ENCODE data around the gene MAP7D3. TPM values are rescaled to one million over a fixed set of nuclear protein-coding genes. Genes with fewer than 3 reads are reported as not detected.
"Not testable (repeated sequence)": the region's sequence is repeated elsewhere in the genome, so short reads cannot be mapped to it uniquely, and the experiment has no call there.

The MAP7D3 gene, protein sequence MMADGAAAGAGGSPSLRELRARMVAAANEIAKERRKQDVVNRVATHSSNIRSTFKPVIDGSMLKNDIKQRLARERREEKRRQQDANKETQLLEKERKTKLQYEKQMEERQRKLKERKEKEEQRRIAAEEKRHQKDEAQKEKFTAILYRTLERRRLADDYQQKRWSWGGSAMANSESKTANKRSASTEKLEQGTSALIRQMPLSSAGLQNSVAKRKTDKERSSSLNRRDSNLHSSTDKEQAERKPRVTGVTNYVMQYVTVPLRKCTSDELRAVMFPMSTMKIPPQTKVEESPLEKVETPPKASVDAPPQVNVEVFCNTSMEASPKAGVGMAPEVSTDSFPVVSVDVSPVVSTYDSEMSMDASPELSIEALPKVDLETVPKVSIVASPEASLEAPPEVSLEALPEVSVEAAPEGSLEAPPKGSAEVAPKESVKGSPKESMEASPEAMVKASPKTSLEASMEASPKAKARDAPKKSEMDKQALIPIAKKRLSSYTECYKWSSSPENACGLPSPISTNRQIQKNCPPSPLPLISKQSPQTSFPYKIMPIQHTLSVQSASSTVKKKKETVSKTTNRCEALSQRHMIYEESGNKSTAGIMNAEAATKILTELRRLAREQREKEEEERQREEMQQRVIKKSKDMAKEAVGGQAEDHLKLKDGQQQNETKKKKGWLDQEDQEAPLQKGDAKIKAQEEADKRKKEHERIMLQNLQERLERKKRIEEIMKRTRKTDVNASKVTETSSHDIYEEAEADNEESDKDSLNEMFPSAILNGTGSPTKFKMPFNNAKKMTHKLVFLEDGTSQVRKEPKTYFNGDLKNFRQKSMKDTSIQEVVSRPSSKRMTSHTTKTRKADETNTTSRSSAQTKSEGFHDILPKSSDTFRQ
- polyA plus RNA-seq (0.68 and 5.4 TPM in 2 replicates), polyA minus RNA-seq (1.7 and 2.5 TPM in 2 replicates)

DNA sequence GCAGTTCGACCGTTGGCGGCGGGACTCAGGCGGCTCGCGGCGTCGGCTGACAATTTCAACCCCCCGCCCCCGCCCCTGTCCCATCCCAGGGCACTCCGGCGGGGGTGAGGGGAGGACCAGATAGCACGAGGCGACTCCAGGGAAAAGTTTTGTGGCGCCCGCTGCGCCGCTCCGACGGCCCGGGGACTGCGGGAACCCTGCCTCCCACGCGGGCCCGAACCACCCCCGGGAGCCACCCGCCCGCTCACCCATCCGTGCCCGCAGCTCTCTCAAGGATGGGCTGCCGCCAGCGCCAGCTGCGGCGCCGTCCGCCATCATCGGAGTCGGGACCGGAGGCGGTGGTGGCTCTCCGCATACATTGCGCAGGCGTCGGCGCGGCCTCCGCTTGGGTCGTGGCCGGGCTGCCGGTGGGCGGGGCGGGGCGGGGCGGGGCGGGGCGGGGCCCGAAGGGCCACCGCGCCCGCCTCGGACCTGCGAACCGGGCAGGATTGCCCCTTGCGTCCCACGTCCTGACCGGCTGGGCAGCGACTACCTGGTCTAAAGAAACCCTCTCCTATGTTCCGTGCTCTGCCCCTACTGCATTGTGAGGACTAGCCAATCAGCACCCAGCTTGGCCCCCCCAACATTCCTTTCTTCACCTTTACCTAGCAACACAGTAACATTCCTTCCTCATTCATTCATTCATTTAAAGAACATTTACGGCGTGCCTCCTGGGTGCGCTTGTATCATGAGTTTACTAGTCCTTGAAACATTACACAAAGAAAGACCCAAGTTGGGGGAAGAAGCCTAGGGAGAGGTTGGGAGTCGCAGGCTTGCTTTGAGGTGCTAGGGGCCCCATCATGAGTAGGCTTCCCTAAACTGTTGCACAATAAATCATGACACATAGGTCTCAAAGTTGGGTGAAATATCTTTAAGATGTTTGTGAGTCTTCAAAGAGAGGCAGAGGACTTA lies at the start of gene MAP7D3:
Gene MAP7D3 (minus strand): TSS at position 360 of the 951 bp plus-strand sequence. CDS start 42 bp downstream, at position 318.
- no peak within 1 kb of the TSS for H3K27ac ChIP-seq (ENCODE audit: low read length)
- no peaks in the 10 kb centered on the region for H3F3A ChIP-seq (ENCODE audit: insufficient read depth, low read length, poor library complexity, severe bottlenecking)
- H3K4me2 ChIP-seq (ENCODE audit: low read length): no peak within 1 kb of the TSS
- peak within 1 kb of the TSS; percentile 72 for H3K4me3 ChIP-seq (ENCODE audit: low read length)
- TF ChIP-seq EZH2 (IDR thresholded peaks at IDR 0.05; ENCODE audit: borderline replicate concordance, insufficient read depth, low read length, poor library complexity, severe bottlenecking) (no peak), TAF1 (IDR thresholded peaks at IDR 0.05; ENCODE audit: low read depth) (no peak), CTCF (IDR thresholded peaks at IDR 0.05; ENCODE audit: poor library complexity, severe bottlenecking) (no peak), REST (IDR thresholded peaks at IDR 0.05; ENCODE audit: borderline replicate concordance) (no peak), POLR2AphosphoS5 (IDR thresholded peaks at IDR 0.05) (no peak)
- H3K36me3 ChIP-seq (ENCODE audit: insufficient read depth, low read length): no peaks in the 10 kb centered on the region
- no peaks in the 10 kb centered on the region for H3K79me2 ChIP-seq (replicated peaks; ENCODE audit: insufficient read depth, low read length)
- H3K9me2 ChIP-seq (ENCODE audit: insufficient read depth, low read length): no peaks in the 10 kb centered on the region
- H2AFZ ChIP-seq (ENCODE audit: low read depth, low read length): no peak within 1 kb of the TSS
- H4K20me1 ChIP-seq (ENCODE audit: insufficient read depth): no peaks in the 10 kb centered on the region
- H3K27me3 ChIP-seq (ENCODE audit: insufficient read depth, low read depth, low read length): peaks cover 8% of the 10 kb centered on the region
- H3K9ac ChIP-seq (ENCODE audit: low read length): peak within 1 kb of the TSS; percentile 26
- H3K9me3 ChIP-seq (ENCODE audit: low read length): no peaks in the 10 kb centered on the region

- not testable (repeated sequence) for H3F3A ChIP-seq (ENCODE audit: insufficient read depth, low read length, poor library complexity, severe bottlenecking); H3K36me3 ChIP-seq (ENCODE audit: insufficient read depth, low read length); H3K9me2 ChIP-seq (ENCODE audit: insufficient read depth, low read length); H3K9me3 ChIP-seq (ENCODE audit: low read length); H3K27ac ChIP-seq (ENCODE audit: low read length); H3K4me3 ChIP-seq (ENCODE audit: low read length); H3K4me2 ChIP-seq (ENCODE audit: low read length); H4K20me1 ChIP-seq (ENCODE audit: insufficient read depth); H3K9ac ChIP-seq (ENCODE audit: low read length); H3K27me3 ChIP-seq (ENCODE audit: insufficient read depth, low read depth, low read length); H2AFZ ChIP-seq (ENCODE audit: low read depth, low read length); H3K79me2 ChIP-seq (replicated peaks; ENCODE audit: insufficient read depth, low read length)
Observed at GRCh38 chrX:136300721-136301120, 49.5 kb upstream of the MAP7D3 start, which contains the start of gene ADGRG4. Gene ADGRG4, plus strand, starts transcription at chrX:136300963. Its CDS starts 7,815 bp downstream, at chrX:136308778.

Measured in neural cell (in vitro differentiated cells).